ENCODE results near the gene H2BK1.

H2BK1 gene

GRCh38 chr7:151168787-151169162, 41.5 kb downstream of the H2BK1 start:
- Histone ChIP-seq H3K4me3 (ENCODE audit: low read length) (no peak overlapping the region), H3K4me1 (ENCODE audit: insufficient read depth, low read length) (peaks cover 8% of the 10 kb centered on the region), H3K27me3 (ENCODE audit: insufficient read depth, low read length) (peaks cover 60% of the 10 kb centered on the region), H3K9me3 (ENCODE audit: low read length) (no peaks in the 10 kb centered on the region), H3K36me3 (ENCODE audit: insufficient read depth, low read length) (no peaks in the 10 kb centered on the region), H2AFZ (ENCODE audit: low read depth, low read length) (no peak overlapping the region)

GRCh38 chr7:151168003-151168786, 42.1 kb downstream of the H2BK1 start:
- peaks cover 64% of the 10 kb centered on the region for H3K27me3 ChIP-seq (ENCODE audit: insufficient read depth, low read length)
- H3K4me3 ChIP-seq (ENCODE audit: low read length) = no peak overlapping the region
- H2AFZ ChIP-seq (ENCODE audit: low read depth, low read length) = peak overlapping the region; percentile 4
- peaks cover 8% of the 10 kb centered on the region for H3K4me1 ChIP-seq (ENCODE audit: insufficient read depth, low read length)
- no peaks in the 10 kb centered on the region for H3K36me3 ChIP-seq (ENCODE audit: insufficient read depth, low read length)
- no peaks in the 10 kb centered on the region for H3K9me3 ChIP-seq (ENCODE audit: low read length)

- Histone ChIP-seq H3K9me3 (ENCODE audit: low read length) (no peaks in the 10 kb centered on the region), H3K4me1 (ENCODE audit: insufficient read depth, low read length) (peaks cover 8% of the 10 kb centered on the region), H3K36me3 (ENCODE audit: insufficient read depth, low read length) (no peaks in the 10 kb centered on the region), H2AFZ (ENCODE audit: low read depth, low read length) (peak within 1 kb of the TSS; percentile 4), H3K27me3 (ENCODE audit: insufficient read depth, low read length) (peaks cover 69% of the 10 kb centered on the region), H3K4me3 (ENCODE audit: low read length) (peak within 1 kb of the TSS; percentile 28)
Observed at GRCh38 chr7:151167197-151167961, 42.9 kb downstream of the H2BK1 start, which contains the start of gene GBX1. GBX1 (minus strand) TSS chr7:151167694; CDS start chr7:151167548, 146 bp downstream.

GRCh38 chr7:151166629-151167196, 43.6 kb downstream of the H2BK1 start:
- H3K27me3 ChIP-seq (ENCODE audit: insufficient read depth, low read length) = peaks cover 76% of the 10 kb centered on the region
- no peaks in the 10 kb centered on the region for H3K9me3 ChIP-seq (ENCODE audit: low read length)

GRCh38 chr7:151161757-151162156, 48.5 kb downstream of the H2BK1 start:
- no peak overlapping the region for H3K4me3 ChIP-seq (ENCODE audit: low read length)
- peaks cover 78% of the 10 kb centered on the region for H3K27me3 ChIP-seq (ENCODE audit: insufficient read depth, low read length)

More at GRCh38 chr7:151166629-151167196, 43.6 kb downstream of the H2BK1 start:
- H3K36me3 ChIP-seq (ENCODE audit: insufficient read depth, low read length) = no peaks in the 10 kb centered on the region
- H3K4me3 ChIP-seq (ENCODE audit: low read length) = no peak overlapping the region
- no peak overlapping the region for H2AFZ ChIP-seq (ENCODE audit: low read depth, low read length)
- H3K4me1 ChIP-seq (ENCODE audit: insufficient read depth, low read length) = peaks cover 8% of the 10 kb centered on the region

More at GRCh38 chr7:151161757-151162156, 48.5 kb downstream of the H2BK1 start:
- Histone ChIP-seq H2AFZ (ENCODE audit: low read depth, low read length) (no peak overlapping the region), H3K36me3 (ENCODE audit: insufficient read depth, low read length) (no peaks in the 10 kb centered on the region), H3K9me3 (ENCODE audit: low read length) (no peaks in the 10 kb centered on the region), H3K4me1 (ENCODE audit: insufficient read depth, low read length) (peaks cover 4% of the 10 kb centered on the region)
